ENCODE data around the gene EVPL. TPM values are rescaled to one million over a fixed set of nuclear protein-coding genes. Genes with fewer than 3 reads are reported as not detected.
A peak's percentile ranks its signal among the peaks of the same experiment; 100 is the strongest.

Gene EVPL
- total RNA-seq, 2 experiments from 2014 or later = 0.78 to 0.85 TPM

DNA sequence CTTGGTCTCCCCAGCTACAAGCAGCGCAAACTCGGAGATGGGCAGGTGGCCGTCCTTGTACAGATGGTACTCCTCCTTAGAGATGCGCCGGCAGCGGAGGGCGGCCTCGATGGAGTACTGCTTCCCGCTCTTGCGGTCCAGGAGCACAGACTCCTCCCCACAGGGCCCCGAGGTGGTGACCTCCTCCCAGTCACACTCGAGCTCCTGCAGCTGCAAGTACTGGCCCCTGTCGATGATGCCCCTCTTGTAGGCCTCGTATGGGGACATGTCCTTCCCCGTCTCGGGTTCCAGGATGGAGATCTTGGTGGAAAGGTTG lies 19.3 kb downstream of the EVPL start:
- Mint-ChIP-seq H3K36me3 (no peaks in the 10 kb centered on the region), H3K9me3 (no peaks in the 10 kb centered on the region), H3K4me3 (no peak overlapping the region), H3K27ac (no peak overlapping the region), H3K27me3 (no peaks in the 10 kb centered on the region), H3K4me1 (peaks cover 5% of the 10 kb centered on the region)
- ATAC-seq (ENCODE audit: low read depth) (no peak), DNase-seq (no peak)
- POLR2A ChIA-PET = interaction anchor here (0.8 kb wide), 1 partner anchor 95 kb away, joined by 3 read pairs; the partner anchor contains the start of gene EXOC7

DNA sequence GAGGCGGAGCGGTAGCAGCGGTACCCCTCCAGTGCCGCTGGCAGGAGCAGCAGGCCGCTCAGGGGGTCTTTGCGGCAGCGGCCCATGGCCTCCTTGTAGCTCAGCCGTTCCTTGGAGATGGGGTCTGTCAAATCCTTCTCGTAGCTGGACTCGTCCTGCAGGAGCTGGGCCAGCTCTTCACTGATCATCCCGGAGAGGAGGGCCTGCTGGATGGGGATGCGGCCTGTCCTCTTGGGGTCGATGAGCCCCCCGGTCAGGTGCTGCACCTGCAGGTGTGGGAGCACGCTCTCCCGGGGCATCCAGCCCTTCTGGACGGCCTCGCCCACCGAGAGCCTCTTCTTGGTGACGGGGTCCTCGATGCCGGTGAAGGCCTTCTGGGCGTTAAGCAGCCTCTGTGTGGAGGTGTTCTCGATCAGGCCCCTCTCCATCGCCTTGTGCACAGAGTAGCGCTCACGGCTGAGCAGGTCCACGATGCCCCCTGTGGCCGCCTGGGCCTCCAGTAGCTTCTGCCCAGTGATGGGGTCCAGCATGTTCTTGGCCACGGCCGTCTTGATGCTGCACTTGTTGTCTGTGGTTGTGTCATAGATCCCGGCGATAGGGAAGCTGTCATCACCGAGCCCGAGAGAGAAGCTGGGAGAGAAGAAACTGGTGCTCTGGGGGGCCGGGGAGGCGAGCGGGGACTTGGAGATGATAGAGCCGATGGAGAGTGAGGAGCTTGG lies 19.8 kb downstream of the EVPL start:
- DNase-seq = no peak
- peaks cover 5% of the 10 kb centered on the region for H3K4me1 Mint-ChIP-seq
- H3K27me3 Mint-ChIP-seq = no peaks in the 10 kb centered on the region
- H3K4me3 Mint-ChIP-seq = no peak overlapping the region
- no peak for ATAC-seq (ENCODE audit: low read depth)
- H3K9me3 Mint-ChIP-seq = no peaks in the 10 kb centered on the region
- H3K27ac Mint-ChIP-seq = no peak overlapping the region
- POLR2A ChIA-PET = interaction anchor here (0.8 kb wide), 1 partner anchor 96 kb away, joined by 3 read pairs; the partner anchor contains the start of gene EXOC7
- H3K36me3 Mint-ChIP-seq = no peaks in the 10 kb centered on the region

GRCh38 chr17:76005263-76006149 lies 21.6 kb downstream of the EVPL start:
- H3K4me1 Mint-ChIP-seq = peaks cover 5% of the 10 kb centered on the region
- DNase-seq (peak; percentile 79), ATAC-seq (ENCODE audit: low read depth) (peak; percentile 67)
- H3K27ac Mint-ChIP-seq = peak overlapping the region; percentile 62
- POLR2A ChIA-PET = interaction anchor here (1.0 to 1.3 kb wide), 2 partner anchors 9 to 100 kb away, joined by 3 to 4 read pairs; no protein-coding TSS in a partner anchor
- no peaks in the 10 kb centered on the region for H3K27me3 Mint-ChIP-seq
- no peaks in the 10 kb centered on the region for H3K36me3 Mint-ChIP-seq
- H3K9me3 Mint-ChIP-seq = no peaks in the 10 kb centered on the region
- H3K4me3 Mint-ChIP-seq = no peak overlapping the region

- Mint-ChIP-seq H3K4me3 (no peak overlapping the region), H3K27me3 (no peaks in the 10 kb centered on the region), H3K4me1 (peaks cover 5% of the 10 kb centered on the region), H3K9me3 (no peaks in the 10 kb centered on the region), H3K36me3 (no peaks in the 10 kb centered on the region), H3K27ac (no peak overlapping the region)
- DNase-seq = no peak
- no peak for ATAC-seq (ENCODE audit: low read depth)
- POLR2A ChIA-PET = interaction anchor here (1.0 to 1.3 kb wide), 2 partner anchors 8 to 99 kb away, joined by 3 to 4 read pairs; no protein-coding TSS in a partner anchor
Observed at GRCh38 chr17:76004750-76005262, 22.3 kb downstream of the EVPL start.

- Mint-ChIP-seq H3K4me1 (peaks cover 5% of the 10 kb centered on the region), H3K27me3 (no peaks in the 10 kb centered on the region), H3K9me3 (no peaks in the 10 kb centered on the region), H3K27ac (no peak overlapping the region), H3K4me3 (no peak overlapping the region), H3K36me3 (no peaks in the 10 kb centered on the region)
- POLR2A ChIA-PET = interaction anchor here (0.6 kb wide), 1 partner anchor 12 kb away, joined by 3 read pairs; no protein-coding TSS in a partner anchor
- DNase-seq (no peak), ATAC-seq (ENCODE audit: low read depth) (no peak)
Observed at GRCh38 chr17:76003915-76004314, 23.2 kb downstream of the EVPL start.

GRCh38 chr17:76002100-76002499 lies 25.0 kb downstream of the EVPL start:
- ATAC-seq (ENCODE audit: low read depth) (no peak), DNase-seq (no peak)
- POLR2A ChIA-PET = interaction anchor here (0.8 kb wide), 1 partner anchor 12 kb away, joined by 3 read pairs; no protein-coding TSS in a partner anchor
- Mint-ChIP-seq H3K4me1 (peaks cover 11% of the 10 kb centered on the region), H3K36me3 (peaks cover 2% of the 10 kb centered on the region), H3K27me3 (no peaks in the 10 kb centered on the region), H3K4me3 (no peak overlapping the region), H3K27ac (no peak overlapping the region), H3K9me3 (no peaks in the 10 kb centered on the region)

- peaks cover 2% of the 10 kb centered on the region for H3K36me3 Mint-ChIP-seq
- no peak within 1 kb of the TSS for H3K4me3 Mint-ChIP-seq
- no peaks in the 10 kb centered on the region for H3K9me3 Mint-ChIP-seq
- ATAC-seq (ENCODE audit: low read depth) = no peak
- POLR2A ChIA-PET = interaction anchor here (0.6 kb wide), 1 partner anchor 10 kb away, joined by 3 read pairs; no protein-coding TSS in a partner anchor
- H3K27me3 Mint-ChIP-seq = no peaks in the 10 kb centered on the region
- no peak for DNase-seq
- no peak within 1 kb of the TSS for H3K27ac Mint-ChIP-seq
- peaks cover 18% of the 10 kb centered on the region for H3K4me1 Mint-ChIP-seq
Observed at GRCh38 chr17:76000755-76001521, 26.2 kb downstream of the EVPL start, which contains the start of gene CDK3. Gene CDK3 (plus strand): TSS chr17:76000855. CDS start chr17:76001426, 571 bp downstream.

DNA sequence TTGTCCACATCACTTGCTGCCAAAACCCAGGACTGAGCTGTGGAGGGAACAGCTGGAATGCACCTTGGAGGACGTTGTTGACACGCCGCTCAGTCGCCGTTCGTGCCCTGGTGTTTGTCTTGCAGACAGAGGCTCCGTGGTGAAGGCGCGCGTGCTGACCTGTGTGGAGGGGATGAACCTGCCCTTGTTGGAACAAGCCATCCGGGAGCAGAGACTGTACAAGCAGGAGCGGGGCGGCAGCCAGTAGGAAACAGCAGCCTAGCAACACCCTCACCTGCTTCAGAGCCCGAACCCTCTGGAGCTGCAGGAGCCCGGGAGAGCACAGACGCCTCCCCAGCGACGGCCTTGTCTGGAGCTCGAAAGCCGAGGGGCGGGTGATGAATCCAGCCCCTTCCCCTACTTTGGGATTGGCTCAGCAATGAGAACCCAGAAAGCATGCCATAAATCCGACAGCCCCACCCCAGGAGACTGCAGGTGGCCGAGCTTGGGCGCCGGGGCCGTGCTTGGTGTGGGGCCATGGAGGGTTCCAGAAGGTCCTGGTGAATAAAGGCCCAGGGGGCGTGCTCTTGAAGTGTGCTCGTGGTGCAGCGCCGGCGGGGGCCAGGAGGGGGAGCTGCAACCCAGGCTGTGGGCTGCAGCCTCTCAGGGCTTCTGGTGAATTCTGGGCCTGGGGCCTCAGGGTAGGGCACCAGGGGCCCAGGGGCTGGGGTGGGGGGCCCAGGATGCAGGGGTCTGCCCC lies 26.9 kb downstream of the EVPL start:
- H3K9me3 Mint-ChIP-seq = no peaks in the 10 kb centered on the region
- H3K4me3 Mint-ChIP-seq = no peak overlapping the region
- POLR2A ChIA-PET = interaction anchor here (0.6 kb wide), 2 partner anchors 11 to 30 kb away, joined by 3 read pairs; no protein-coding TSS in a partner anchor
- ATAC-seq (ENCODE audit: low read depth) (peak; percentile 67), DNase-seq (peak; percentile 83)
- no peaks in the 10 kb centered on the region for H3K27me3 Mint-ChIP-seq
- peaks cover 2% of the 10 kb centered on the region for H3K36me3 Mint-ChIP-seq
- no peak overlapping the region for H3K27ac Mint-ChIP-seq
- peaks cover 14% of the 10 kb centered on the region for H3K4me1 Mint-ChIP-seq

DNA sequence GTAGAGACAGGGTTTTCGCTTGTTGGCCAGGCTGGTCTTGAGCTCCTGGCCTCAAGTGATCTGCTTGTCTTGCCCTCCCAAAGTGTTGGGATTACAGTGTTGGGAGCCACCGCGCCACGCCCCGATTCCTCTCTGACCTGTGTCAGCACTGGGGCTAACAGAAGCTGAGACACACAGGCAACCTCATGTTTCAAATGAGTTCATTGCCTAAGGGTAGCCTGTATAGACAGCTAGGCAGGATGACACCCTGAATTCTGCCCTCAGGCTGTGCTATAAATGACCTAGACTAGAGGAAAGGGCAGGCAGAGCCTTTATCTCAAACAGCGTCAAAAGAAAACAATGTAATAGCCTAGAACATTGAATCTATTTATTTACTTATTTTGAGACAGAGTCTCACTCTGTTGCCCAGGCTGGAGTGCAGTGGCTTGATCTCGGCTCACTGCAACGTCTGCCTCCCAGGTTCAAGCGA lies 28.7 kb downstream of the EVPL start:
- H3K4me1 Mint-ChIP-seq = peaks cover 13% of the 10 kb centered on the region
- H3K4me3 Mint-ChIP-seq = no peak overlapping the region
- peaks cover 2% of the 10 kb centered on the region for H3K36me3 Mint-ChIP-seq
- ATAC-seq (ENCODE audit: low read depth) = no peak
- no peaks in the 10 kb centered on the region for H3K27me3 Mint-ChIP-seq
- POLR2A ChIA-PET = interaction anchor here (0.7 kb wide), 1 partner anchor 284 kb away, joined by 3 read pairs; no protein-coding TSS in a partner anchor
- H3K9me3 Mint-ChIP-seq = no peaks in the 10 kb centered on the region
- no peak for DNase-seq
- H3K27ac Mint-ChIP-seq = no peak overlapping the region

- peaks cover 3% of the 10 kb centered on the region for H3K36me3 Mint-ChIP-seq
- POLR2A ChIA-PET = interaction anchor here (0.7 to 1.4 kb wide), 2 partner anchors 8 to 81 kb away, joined by 4 read pairs; no protein-coding TSS in a partner anchor
- peak overlapping the region; percentile 71 for H3K4me3 Mint-ChIP-seq
- H3K27ac Mint-ChIP-seq = peak overlapping the region; percentile 86
- ATAC-seq (ENCODE audit: low read depth) = peak; percentile 44
- no peaks in the 10 kb centered on the region for H3K9me3 Mint-ChIP-seq
- H3K4me1 Mint-ChIP-seq = peaks cover 13% of the 10 kb centered on the region
- H3K27me3 Mint-ChIP-seq = no peaks in the 10 kb centered on the region
- DNase-seq = no peak
Observed at GRCh38 chr17:75996665-75997590, 30.2 kb downstream of the EVPL start.

DNA sequence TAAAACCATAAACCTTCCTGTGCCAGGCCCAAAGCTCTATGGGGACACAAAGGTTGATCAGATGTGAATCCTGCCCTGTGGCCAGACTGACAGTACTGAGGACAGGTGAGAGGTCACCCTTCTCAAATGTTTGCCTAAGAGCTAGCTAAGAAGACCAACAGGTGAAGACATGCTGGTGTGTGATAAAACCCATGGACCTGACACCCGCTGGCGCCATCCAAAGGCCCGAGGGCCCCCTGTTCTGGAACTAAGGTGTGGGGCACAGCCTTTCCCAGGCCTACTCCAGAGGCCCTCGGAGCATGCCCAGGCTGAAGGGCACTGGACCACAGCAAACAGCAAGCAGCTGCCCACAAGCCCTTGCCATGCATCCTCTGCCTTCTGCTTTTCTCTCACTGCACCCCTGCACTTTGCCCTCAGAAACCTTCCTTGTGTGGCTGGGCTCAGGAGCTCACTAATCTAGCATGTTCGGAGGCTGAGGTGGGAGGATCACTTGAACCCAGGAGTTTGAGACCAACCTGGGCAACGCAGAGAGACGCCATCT lies 31.7 kb downstream of the EVPL start:
- H3K4me3 Mint-ChIP-seq = no peak overlapping the region
- no peaks in the 10 kb centered on the region for H3K9me3 Mint-ChIP-seq
- POLR2A ChIA-PET = no interaction called here
- ATAC-seq (ENCODE audit: low read depth) (no peak), DNase-seq (no peak)
- H3K4me1 Mint-ChIP-seq = peaks cover 13% of the 10 kb centered on the region
- peaks cover 5% of the 10 kb centered on the region for H3K36me3 Mint-ChIP-seq
- no peak overlapping the region for H3K27ac Mint-ChIP-seq
- no peaks in the 10 kb centered on the region for H3K27me3 Mint-ChIP-seq

All from activated naive CD8-positive, alpha-beta T cell treated with anti-CD3 and anti-CD28 coated beads, Interleukin-2, amount 10 ng/mL, durations not matched to agents 7 days and 5 days (primary cell).